HepG2 (cell line): Measurements from ENCODE around the gene PARP14. TPM values are rescaled to one million over a fixed set of nuclear protein-coding genes. Genes with fewer than 3 reads are reported as not detected.
A peak's percentile ranks its signal among the peaks of the same experiment; 100 is the strongest.
"Not testable (repeated sequence)": the region's sequence is repeated elsewhere in the genome, so short reads cannot be mapped to it uniquely, and the experiment has no call there.

Source experiments
- ATAC-seq: fragments of 200-7000 bp; cut with Tn5 transposase; 3 replicates; pipeline ENCODE4 v1.9.1; 2020; ENCODE audit warnings: mild to moderate bottlenecking, moderate library complexity
- BruUV-seq: library from RNA; stranded (reverse); fragments of 400-500 nt; replicated peaks from 2 replicates; lab custom pipeline; 2021; lab: Mats Ljungman, UMichigan
- CTCF ChIA-PET: fragments of 300-600 bp; formaldehyde crosslinking; extraction: SDS; loops from one replicate; lab custom pipeline; 2021; ENCODE audit warnings: low total read pairs, inconsistent platforms, low intra/inter-chr PET ratio; lab: Yijun Ruan, JAX
- POLR2A ChIA-PET: fragments of 350-600 bp; sonication (Branson Sonifier 250); formaldehyde crosslinking; loops from one replicate; lab custom pipeline; 2020; ENCODE audit warnings: antibody characterized with exemption, inconsistent platforms; lab: Yijun Ruan, JAX
- DNase-seq: peaks from one replicate; pipeline ENCODE4 v3.0.0-alpha.2; 2015; ENCODE audit warnings: low spot score
- FAIRE-seq: peaks from 3 replicates; lab custom pipeline; 2011; peaks lifted over from hg19 to GRCh38; lab: Jason Lieb, UNC
- H2AFZ ChIP-seq: one replicate; pipeline ENCODE4 v1.6.1; 2011; ENCODE audit warnings: low read length, inconsistent platforms
- H3K27ac ChIP-seq: fragments of 300-600 bp; 3 replicates; pipeline ENCODE4 v1.8.0; 2011; ENCODE audit warnings: mixed run types, mild to moderate bottlenecking, mixed read lengths, low read length, inconsistent platforms; ENCODE audit not compliant: insufficient read depth; ENCODE audit errors: extremely low read length
- H3K27me3 ChIP-seq, 2 experiments: fragments of 200-600 bp in 1 of 2; 2 replicates in 1 of 2; 3 replicates in 1 of 2; pipeline versions ENCODE4 v1.6.0 to v1.8.0; 2011; ENCODE audit warnings: low read length in 2 of 2, mild to moderate bottlenecking in 2 of 2, moderate library complexity in 2 of 2, inconsistent platforms in 1 of 2; ENCODE audit not compliant: insufficient read depth in 2 of 2, control insufficient read depth in 1 of 2
- H3K36me3 ChIP-seq, 2 experiments: fragments of 200-600 bp in 1 of 2; replicated peaks in 1 of 2; 2 replicates in 1 of 2; 3 replicates in 1 of 2; pipeline versions ENCODE4 v1.5.1 to v1.8.0; 2011; ENCODE audit warnings: low read length in 2 of 2, inconsistent platforms in 1 of 2; ENCODE audit not compliant: insufficient read depth in 2 of 2, control insufficient read depth in 1 of 2
- H3K4me1 ChIP-seq: 2 replicates; pipeline ENCODE4 v1.5.1; 2012; ENCODE audit warnings: low read length, inconsistent platforms; ENCODE audit not compliant: insufficient read depth
- H3K4me2 ChIP-seq: 2 replicates; pipeline ENCODE4 v1.6.0; 2011; ENCODE audit warnings: low read depth, low read length, inconsistent platforms
- H3K4me3 ChIP-seq, 3 experiments: fragments of 200-600 bp in 1 of 3; sonication (generic), shearing (Covaris generic) in 1 of 3; replicated peaks in 1 of 3; 2 replicates each; pipeline ENCODE4 v1.5.1; 2011 to 2016; ENCODE audit warnings: low read length in 3 of 3, inconsistent platforms in 2 of 3, low read depth in 2 of 3, mild to moderate bottlenecking in 2 of 3, control low read depth in 1 of 3, mixed read lengths in 1 of 3; ENCODE audit not compliant: insufficient read depth in 1 of 3
- H3K79me2 ChIP-seq: one replicate; pipeline ENCODE4 v1.6.1; 2011; ENCODE audit warnings: low read length, inconsistent platforms; ENCODE audit not compliant: insufficient read depth
- H3K9ac ChIP-seq: 2 replicates; pipeline ENCODE4 v1.6.0; 2011; ENCODE audit warnings: mild to moderate bottlenecking, low read depth, low read length, inconsistent platforms; ENCODE audit not compliant: insufficient read depth
- H3K9me3 ChIP-seq: 2 replicates; pipeline ENCODE4 v1.5.1; 2012; ENCODE audit warnings: mild to moderate bottlenecking, low read length
- H4K20me1 ChIP-seq: 2 replicates; pipeline ENCODE4 v1.6.0; 2011; ENCODE audit warnings: inconsistent platforms, mild to moderate bottlenecking, low read length, moderate library complexity; ENCODE audit not compliant: insufficient read depth
- FOXA1 ChIP-seq, 2 experiments: fragments of 450-650 bp in 1 of 2; sonication (generic) in 1 of 2; formaldehyde crosslinking in 1 of 2; IDR thresholded peaks; 2 replicates each; pipeline versions ENCODE4 v1.4.0 to v1.6.1; 2016 to 2020; ENCODE audit warnings: missing genetic modification reagents in 1 of 2
- FOXA3 ChIP-seq: IDR thresholded peaks from 2 replicates; pipeline ENCODE4 v1.6.1; 2016; ENCODE audit warnings: missing genetic modification reagents, missing compliant biosample characterization
- WGBS: methylation state at CpG from one replicate; pipeline ENCODE4 v1.1.6; 2017; ENCODE audit warnings: low lambda C conversion rate; 5-methylcytosine and 5-hydroxymethylcytosine counted together
- in situ Hi-C: cut with HindIII; loops from 2 replicates; pipeline ENCODE4 v1.10.0; 2017; ENCODE audit warnings: low pct_unique_long_range_greater_than_20kb; ENCODE audit not compliant: extremely low pct_ligation_motif_present
- intact Hi-C: fragments of 100-400 bp; cut with micrococcal nuclease; formaldehyde crosslinking; loops from one replicate; pipeline ENCODE4 v1.10.0; 2022; ENCODE audit not compliant: unreplicated experiment
- polyA plus RNA-seq, 8 experiments: library from polyadenylated mRNA; depleted of rRNA in 3 of 8; stranded (reverse) in 7 of 8; unstranded in 1 of 8; fragments of >200 nt; fragmentation: Illumina TruSeq in 4 of 8; extraction: Trizol in 4 of 8; gene quantifications; 2 replicates each; pipeline versions ENCODE4 v1.2.1 to v1.2.3, GENCODE V29; 2011 to 2016; ENCODE audit warnings: low read depth in 4 of 8, missing spikeins in 1 of 8, mixed read lengths in 1 of 8; ENCODE audit not compliant: insufficient read depth in 1 of 8
- total RNA-seq, 5 experiments: library from RNA; depleted of rRNA; stranded (reverse); fragments of >200 nt; fragmentation: Illumina TruSeq; extraction: Trizol; gene quantifications; 2 replicates each; pipeline ENCODE4 v1.2.3, GENCODE V29; 2016; ENCODE audit warnings: low read depth in 1 of 5
- TF ChIP-seq, protein P1 (sequence below): sonication (generic); formaldehyde crosslinking; IDR thresholded peaks from 2 replicates; pipeline ENCODE4 v1.4.0; 2020; ENCODE audit warnings: missing genetic modification reagents, borderline replicate concordance

PARP14 gene
- total and polyA plus RNA-seq, 2 of the 13 experiments (the other 11 are each of a cell fraction or from before 2014, with no cell fraction given): 9.0 to 19.1 TPM

- H3K4me3 ChIP-seq; CTCF ChIA-PET; ATAC-seq; H4K20me1 ChIP-seq; FAIRE-seq; H2AFZ ChIP-seq; H3K9me3 ChIP-seq; BruUV-seq; H3K4me2 ChIP-seq; H3K27me3 ChIP-seq; H3K27ac ChIP-seq; H3K9ac ChIP-seq; H3K36me3 ChIP-seq; POLR2A ChIA-PET; intact Hi-C loops; H3K79me2 ChIP-seq; DNase-seq; H3K4me1 ChIP-seq; in situ Hi-C loops; TF ChIP-seq FOXA1 (IDR thresholded peaks at IDR 0.05): not testable (repeated sequence)
- WGBS: 95% methylated on average over 9 of the region's 22 CpGs
- TF ChIP-seq, protein P1, sequence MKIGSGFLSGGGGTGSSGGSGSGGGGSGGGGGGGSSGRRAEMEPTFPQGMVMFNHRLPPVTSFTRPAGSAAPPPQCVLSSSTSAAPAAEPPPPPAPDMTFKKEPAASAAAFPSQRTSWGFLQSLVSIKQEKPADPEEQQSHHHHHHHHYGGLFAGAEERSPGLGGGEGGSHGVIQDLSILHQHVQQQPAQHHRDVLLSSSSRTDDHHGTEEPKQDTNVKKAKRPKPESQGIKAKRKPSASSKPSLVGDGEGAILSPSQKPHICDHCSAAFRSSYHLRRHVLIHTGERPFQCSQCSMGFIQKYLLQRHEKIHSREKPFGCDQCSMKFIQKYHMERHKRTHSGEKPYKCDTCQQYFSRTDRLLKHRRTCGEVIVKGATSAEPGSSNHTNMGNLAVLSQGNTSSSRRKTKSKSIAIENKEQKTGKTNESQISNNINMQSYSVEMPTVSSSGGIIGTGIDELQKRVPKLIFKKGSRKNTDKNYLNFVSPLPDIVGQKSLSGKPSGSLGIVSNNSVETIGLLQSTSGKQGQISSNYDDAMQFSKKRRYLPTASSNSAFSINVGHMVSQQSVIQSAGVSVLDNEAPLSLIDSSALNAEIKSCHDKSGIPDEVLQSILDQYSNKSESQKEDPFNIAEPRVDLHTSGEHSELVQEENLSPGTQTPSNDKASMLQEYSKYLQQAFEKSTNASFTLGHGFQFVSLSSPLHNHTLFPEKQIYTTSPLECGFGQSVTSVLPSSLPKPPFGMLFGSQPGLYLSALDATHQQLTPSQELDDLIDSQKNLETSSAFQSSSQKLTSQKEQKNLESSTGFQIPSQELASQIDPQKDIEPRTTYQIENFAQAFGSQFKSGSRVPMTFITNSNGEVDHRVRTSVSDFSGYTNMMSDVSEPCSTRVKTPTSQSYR (CRISPR knock-in tag): peak; percentile 89
- peak; percentile 69 for TF ChIP-seq FOXA1 (CRISPR knock-in tag; IDR thresholded peaks at IDR 0.05)
- peak; percentile 38; the same call in 1 of the 2 replicates for TF ChIP-seq FOXA3 (CRISPR knock-in tag)
Observed at GRCh38 chr3:122732682-122733525, 52.3 kb downstream of the PARP14 start.
